ENCODE results near the gene ZNF717.
A peak's percentile ranks its signal among the peaks of the same experiment; 100 is the strongest.
"Not testable (repeated sequence)": the region's sequence is repeated elsewhere in the genome, so short reads cannot be mapped to it uniquely, and the experiment has no call there.

The ZNF717 gene

DNA sequence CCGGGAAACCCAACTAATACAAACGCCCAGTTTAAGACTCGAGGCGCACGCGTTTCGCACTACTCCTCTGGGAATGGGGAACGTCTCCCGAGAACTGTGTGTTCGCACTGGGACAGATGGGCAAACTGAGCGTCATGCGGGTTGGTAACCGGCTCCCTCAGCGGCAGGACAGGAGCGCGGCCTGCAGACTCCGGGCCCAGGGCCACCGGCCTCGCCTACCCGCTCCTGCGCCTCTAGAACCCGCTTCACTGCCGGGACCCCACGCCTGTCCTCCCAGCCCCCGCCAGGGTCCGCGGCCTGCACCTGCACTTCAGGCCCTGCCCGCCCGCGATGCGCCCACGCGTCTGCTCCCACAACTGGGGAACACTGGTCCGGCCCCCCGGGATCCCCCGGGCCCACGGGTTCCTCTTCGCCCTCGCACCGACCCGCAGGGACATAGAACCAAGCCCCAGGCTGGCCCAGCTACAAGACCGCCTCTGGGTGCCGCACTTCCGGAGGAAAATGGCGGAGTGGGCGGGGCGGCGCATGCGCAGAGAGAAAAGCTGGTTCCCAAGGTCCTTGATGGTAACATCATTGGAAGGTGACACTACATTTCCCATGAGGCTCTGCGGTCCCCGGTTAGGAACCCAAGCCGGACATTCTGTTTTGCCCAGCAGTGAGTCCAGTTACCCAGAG, at the start of gene ZNF717:
ZNF717 (minus strand) TSS at position 469 of the 675 bp plus-strand sequence. CDS start 2,187 bp downstream, outside the sequence.
- DNase-seq (ENCODE audit: low spot score), result peak; percentile 92

DNA sequence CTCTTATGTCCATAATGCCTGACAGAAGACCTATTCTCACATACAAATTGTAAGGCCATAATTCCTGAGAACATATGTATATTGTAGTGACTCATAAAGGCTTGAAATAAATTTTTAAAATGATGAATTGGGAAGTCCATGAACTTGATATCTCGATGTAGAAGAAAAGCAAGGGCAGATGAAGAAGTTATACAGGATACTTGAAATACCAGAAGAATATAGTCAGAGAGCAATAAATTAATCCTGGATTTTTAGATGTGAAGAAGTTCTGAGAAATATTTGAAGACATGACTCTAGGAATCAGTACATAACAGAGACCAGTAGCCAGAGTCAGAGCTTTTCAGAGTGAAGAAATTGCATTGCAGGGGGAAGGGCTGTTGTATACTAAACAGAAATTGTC, 45.7 kb upstream of the ZNF717 start:
- not testable (repeated sequence) for DNase-seq (ENCODE audit: low spot score)

DNA sequence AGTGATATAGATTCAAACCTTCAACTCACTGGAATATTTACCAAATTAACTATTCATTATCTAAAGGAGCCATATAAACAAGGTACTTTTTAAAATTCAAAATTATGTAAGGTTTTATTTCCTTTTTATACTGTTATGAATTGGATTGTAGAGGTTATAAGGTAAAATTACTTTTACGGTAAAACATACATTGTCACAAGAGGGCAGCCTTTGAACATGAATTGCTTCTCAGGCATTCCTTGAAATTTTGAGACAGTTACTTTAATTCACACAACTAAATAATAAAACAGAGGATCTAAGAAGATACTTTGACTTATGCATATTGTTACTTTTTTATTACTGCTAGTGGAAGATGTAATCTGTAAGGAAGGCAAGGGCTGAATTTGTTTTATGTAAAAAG, 32.7 kb upstream of the ZNF717 start:
- DNase-seq (ENCODE audit: low spot score), result not testable (repeated sequence)

DNA sequence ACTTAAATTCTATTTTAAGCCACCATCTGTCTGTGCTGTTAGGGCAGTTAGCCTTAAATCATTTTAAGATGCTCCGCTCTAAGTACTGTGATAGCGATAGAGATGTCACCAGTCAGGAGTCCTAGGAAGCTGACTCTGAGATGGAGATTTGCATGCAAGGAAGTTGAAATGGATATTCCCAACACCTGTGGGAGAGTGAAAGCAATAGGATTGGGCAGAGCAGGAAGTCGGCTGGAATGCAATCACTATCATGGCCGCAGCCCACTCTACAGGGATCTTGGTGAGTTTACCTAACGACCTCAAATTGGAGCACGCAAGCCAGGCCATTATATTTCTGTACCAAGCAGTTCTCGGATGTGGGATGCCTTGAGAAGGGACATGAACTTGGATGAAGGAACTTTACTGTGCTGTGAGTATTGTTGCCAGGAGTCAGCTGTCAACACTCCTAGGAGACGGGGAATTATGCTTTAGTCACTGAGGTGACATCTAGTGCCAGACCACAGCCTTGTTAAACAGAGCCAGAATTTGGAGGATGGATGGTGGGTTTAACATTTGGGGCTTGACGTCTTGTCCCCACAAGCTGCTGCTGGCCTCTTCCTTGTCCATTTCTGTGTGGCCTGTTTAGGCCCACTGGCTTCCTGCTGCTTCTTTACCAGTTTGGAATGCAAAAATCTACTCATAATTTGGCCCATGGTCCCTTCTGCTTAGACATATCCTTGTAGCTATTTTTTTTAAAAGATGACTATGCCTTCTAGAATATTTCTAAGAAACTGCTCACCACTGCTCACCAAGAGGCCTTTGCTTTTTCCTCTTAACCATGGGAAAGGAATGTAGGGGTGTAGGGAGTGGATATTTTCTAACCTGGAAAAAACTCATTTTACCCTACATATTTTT, 31.2 kb upstream of the ZNF717 start:
- not testable (repeated sequence) for DNase-seq (ENCODE audit: low spot score)

DNA sequence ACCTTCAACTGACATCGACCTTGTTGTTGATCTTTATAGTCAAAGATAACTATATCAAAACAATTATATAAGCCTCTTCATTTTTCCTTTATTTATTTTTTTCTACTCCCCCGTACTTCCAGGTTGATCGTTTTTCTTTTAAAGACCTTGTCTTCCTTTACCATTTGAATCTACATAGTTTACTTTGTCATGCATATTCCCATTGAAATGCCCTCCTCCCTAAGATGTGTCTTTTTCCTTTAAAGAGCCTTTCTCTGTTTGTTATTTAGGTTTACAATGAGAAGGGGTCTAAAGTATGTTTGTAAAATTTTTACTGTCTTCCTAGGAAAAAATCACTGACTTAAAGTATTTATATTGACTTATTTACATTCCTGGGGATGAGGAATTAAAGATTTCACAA, 29.4 kb upstream of the ZNF717 start:
- DNase-seq (ENCODE audit: low spot score), result no peak

DNA sequence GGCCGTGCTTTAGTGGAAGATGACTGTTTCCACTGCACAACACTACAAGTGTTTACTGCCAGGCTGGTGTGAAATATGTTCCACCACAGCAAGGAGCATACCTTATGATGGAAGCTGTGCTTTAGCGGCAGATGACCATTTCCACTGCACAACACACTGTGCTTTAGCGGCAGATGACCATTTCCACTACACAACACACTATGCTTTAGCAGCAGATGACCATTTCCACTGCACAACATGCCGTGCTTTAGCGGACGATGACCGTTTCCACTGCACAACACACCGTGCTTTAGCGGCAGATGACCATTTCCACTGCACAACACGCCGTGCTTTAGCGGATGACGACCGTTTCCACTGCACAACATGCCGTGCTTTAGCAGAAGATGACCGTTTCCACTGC, 2.8 kb downstream of the ZNF717 start:
- DNase-seq (ENCODE audit: low spot score), result no peak

DNA sequence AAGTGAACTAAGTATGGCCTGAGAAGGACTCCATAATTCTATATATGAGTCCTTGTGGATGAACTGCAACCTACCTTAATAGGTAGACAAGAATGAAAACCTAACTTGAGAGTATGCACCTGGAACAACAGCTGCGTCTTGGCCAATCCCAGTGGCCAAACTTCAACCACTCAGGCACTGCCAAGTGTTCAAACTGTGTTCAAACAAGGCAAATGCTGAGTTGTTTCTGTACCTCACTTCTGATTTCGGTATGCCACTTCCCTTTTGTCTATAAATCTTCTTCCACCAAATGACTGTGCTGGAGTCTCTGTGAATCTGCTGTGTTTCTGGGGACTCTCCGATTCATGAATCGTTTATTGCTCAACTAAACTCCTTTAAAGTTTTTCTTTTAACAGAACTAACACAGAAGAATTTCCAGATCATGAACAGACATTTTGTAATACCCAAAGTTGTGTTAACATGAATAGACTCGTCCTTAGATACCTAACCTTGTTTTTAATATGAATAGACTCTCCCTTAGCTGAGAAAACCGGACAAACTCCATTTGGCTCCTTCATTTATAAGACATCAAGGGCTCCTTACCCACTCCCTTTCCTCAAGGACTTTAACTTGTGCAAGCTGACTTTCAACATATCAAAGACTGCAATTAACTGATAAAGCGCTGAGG, 4.1 kb downstream of the ZNF717 start:
- DNase-seq (ENCODE audit: low spot score), result no peak

DNA sequence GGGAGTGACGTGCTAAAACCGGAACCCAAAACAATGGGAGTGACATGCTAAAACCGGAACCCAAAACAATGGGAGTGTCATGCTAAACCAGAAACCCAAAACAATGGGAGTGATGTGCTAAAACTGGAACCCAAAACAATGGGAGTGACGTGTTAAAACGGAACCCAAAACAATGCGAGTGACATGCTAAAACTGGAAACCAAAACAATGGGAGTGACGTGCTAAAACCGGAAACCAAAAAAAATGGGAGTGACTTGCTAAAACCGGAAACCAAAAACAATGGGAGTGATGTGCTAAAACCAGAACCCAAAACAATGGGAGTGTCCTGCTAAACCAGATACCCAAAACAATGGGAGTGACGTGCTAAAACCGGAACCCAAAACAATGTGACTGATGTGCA, 7.6 kb downstream of the ZNF717 start:
- not testable (repeated sequence) for DNase-seq (ENCODE audit: low spot score)

DNA sequence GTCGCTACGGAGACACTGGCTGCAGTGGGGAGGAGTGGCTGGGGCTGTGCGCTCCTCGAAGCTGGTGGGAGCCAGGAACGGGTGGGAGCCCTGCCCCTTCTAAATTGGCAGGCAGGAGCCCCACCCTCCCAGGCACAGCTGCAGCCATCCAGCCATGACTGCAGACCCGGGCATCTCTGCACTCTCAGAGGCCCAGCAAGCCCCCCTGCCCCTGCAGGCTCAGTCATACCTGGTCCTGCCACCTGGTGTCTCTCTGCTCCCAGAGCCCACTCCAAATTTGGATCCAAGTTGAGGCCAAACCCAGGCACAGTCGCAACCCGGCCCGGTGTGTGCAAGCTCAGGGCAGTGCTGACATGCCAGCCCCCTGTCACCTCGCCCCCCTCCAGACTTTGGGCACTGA, 13.7 kb downstream of the ZNF717 start:
- DNase-seq (ENCODE audit: low spot score), result not testable (repeated sequence)

DNA sequence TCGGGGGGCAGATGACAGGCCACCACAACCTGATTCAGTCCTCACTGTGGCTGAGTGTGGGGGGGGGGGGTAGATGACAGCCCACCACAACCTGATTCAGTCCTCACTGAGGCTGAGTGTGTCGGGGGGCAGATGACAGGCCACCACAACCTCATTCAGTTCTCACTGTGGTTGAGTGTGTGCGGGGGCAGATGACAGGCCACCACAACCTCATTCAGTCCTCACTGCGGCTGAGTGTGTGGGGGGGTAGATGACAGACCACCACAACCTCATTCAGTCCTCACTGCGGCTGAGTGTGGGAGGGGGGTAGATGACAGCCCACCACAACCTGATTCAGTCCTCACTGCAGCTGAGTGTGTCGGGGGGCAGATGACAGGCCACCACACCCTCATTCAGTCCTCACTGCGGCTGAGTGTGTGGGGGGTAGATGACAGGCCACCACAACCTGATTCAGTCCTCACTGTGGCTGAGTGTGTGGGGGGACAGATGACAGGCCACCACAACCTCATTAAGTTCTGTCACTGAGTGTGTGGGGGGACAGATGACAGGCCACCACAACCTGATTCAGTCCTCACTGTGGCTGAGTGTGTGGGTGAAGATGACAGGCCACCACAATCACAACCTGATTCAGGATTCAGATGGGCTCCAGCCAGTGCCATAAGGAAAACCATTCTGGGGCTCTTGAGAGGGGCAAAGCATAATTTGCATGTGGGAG, 16.9 kb downstream of the ZNF717 start:
- DNase-seq (ENCODE audit: low spot score), result no peak

DNA sequence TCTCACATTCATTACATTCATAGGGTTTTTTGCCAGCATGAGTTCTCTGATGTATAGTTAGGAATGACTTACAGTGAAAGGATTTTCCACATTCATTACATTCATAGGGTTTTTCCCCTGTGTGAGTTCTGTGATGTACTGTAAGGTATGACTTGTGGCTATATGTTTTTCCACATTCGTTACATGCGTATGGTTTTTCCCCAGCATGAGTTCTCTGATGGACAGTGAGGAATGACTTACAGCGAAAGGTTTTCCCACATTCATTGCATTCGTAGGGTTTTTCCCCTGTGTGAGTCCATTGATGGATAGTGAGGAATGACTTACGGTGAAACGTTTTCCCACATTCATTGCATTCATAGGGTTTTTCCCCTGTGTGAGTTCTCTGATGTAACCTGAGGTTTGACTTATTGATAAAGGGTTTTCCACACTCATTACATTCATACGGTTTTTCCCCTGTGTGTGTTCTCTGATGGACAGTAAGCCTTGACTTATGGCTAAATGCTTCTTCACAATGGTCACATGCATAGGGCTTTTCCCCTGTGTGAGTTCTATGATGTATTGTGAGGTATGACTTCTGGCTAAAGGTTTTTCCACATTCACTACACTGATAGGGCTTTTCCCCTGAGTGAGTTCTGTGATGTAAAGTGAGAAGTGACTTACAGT, 47.4 kb downstream of the ZNF717 start:
- DNase-seq (ENCODE audit: low spot score), result no peak

DNA sequence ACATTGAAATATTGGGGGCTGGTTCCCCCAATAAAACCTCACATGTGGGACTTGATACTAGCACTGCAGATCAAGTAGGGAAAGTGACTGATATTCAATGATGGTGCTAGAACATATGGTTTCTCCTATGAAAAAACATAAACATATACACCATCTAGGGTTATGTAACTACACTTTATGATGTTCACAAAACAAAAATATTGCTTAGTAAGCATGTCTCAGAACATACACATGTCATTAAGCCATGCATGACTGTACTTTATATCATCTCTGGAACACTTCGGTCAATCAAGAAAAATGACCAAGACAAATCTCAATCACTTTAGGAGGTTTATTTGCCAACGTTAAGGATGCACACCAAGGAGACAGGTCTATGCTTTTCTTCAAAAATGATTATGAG, 57.4 kb downstream of the ZNF717 start:
- DNase-seq (ENCODE audit: low spot score), result no peak

DNA sequence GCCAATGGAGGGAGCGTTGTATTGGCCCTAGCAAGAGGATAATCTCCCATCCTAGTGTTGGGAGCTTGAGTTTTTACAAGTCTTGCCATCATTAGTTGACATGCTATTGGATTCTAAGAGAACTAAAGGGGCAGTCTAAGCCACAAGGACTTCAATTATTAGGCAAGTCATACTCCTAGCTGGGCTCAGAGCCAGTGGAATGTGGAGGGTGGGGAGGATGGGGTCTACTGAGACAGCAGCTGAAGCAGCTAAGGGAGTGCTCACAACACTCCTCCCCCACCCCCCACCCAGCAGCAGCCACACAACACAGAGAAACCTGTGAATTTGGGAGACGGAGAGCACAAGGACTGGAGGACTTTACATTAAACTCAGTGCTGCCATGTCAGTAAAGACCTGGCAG, 93.3 kb downstream of the ZNF717 start:
- DNase-seq (ENCODE audit: low spot score), result no peak

DNA sequence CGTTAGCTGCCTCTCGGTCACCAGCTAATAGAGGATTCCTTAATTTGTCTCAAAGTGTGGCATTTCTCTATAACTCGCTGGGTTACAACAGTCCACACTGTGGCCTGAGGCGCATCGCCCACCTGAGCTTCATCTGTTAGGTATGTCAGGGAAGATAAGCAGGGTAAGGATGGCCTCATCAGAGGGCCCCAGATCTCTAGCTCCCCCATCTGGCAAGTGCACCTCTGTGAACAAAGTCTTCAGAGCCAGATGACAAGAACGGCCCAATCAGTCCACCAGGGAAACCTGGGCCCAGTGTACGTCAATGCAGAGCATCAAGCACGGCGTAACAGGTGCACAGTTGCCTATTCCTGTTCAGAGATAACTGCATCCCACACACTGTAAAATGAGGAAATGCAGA, 98.0 kb downstream of the ZNF717 start:
- no peak for DNase-seq (ENCODE audit: low spot score)
